H1 (cell line): Measurements from ENCODE around the gene ACAD10.

Experiments
- CBX8 ChIP-seq: fragments of 300-800, 300-1000 bp; sonication (generic); IDR thresholded peaks from 2 replicates; pipeline ENCODE4 v1.7.1; 2016; ENCODE audit warnings: low read depth, low read length, borderline replicate concordance
- EZH2 ChIP-seq: fragments of 200-600 bp; sonication (generic); IDR thresholded peaks from 2 replicates; pipeline ENCODE4 v1.7.1; 2012; ENCODE audit warnings: low read depth, mild to moderate bottlenecking, moderate library complexity, low read length, inconsistent platforms; ENCODE audit not compliant: severe bottlenecking
- GTF2F1 ChIP-seq: IDR thresholded peaks from 2 replicates; pipeline ENCODE4 v1.6.1; 2012; ENCODE audit warnings: low read depth, low read length, improper control_type of control experiment, borderline replicate concordance
- HDAC2 ChIP-seq, 2 experiments: fragments of 300-600 bp in 1 of 2; sonication (generic) in 1 of 2; IDR thresholded peaks; 2 replicates each; pipeline ENCODE4 v1.6.1; 2011 to 2012; ENCODE audit warnings: low read depth in 2 of 2, low read length in 2 of 2, mild to moderate bottlenecking in 2 of 2, moderate library complexity in 2 of 2, borderline replicate concordance in 1 of 2, inconsistent platforms in 1 of 2
- HDAC6 ChIP-seq: IDR thresholded peaks from one replicate; pipeline ENCODE4 v1.7.1; 2012; ENCODE audit warnings: low read depth, mild to moderate bottlenecking, inconsistent platforms, low read length, moderate library complexity
- NRF1 ChIP-seq: IDR thresholded peaks from 2 replicates; pipeline ENCODE4 v1.6.1; 2011; ENCODE audit warnings: mild to moderate bottlenecking, low read depth, low read length, improper control_type of control experiment
- POLR2A ChIP-seq, 2 experiments: IDR thresholded peaks; 1 replicate in 1 of 2; 2 replicates in 1 of 2; pipeline ENCODE4 v1.6.1; 2011; ENCODE audit warnings: low read depth in 2 of 2, low read length in 2 of 2, mild to moderate bottlenecking in 2 of 2; ENCODE audit errors: control extremely low read depth in 1 of 2
- POLR2AphosphoS5 ChIP-seq: IDR thresholded peaks from 2 replicates; pipeline ENCODE4 v1.6.1; 2011; ENCODE audit warnings: low read depth, low read length
- RAD21 ChIP-seq, 2 experiments: IDR thresholded peaks in 1 of 2; conservative IDR thresholded peaks in 1 of 2; 2 replicates each; pipeline ENCODE4 v1.6.1; 2011; ENCODE audit warnings: low read depth in 2 of 2, low read length in 2 of 2, improper control_type of control experiment in 1 of 2, inconsistent platforms in 1 of 2, mild to moderate bottlenecking in 1 of 2, moderate library complexity in 1 of 2
- RFX5 ChIP-seq: IDR thresholded peaks from 2 replicates; pipeline ENCODE4 v1.6.1; 2011; ENCODE audit warnings: low read depth, low read length, improper control_type of control experiment, borderline replicate concordance
- RXRA ChIP-seq: IDR thresholded peaks from 2 replicates; pipeline ENCODE4 v1.6.1; 2011; ENCODE audit warnings: low read depth, mild to moderate bottlenecking, low read length, moderate library complexity; ENCODE audit not compliant: insufficient read depth
- SP1 ChIP-seq: IDR thresholded peaks from 2 replicates; pipeline ENCODE4 v1.6.1; 2011; ENCODE audit warnings: low read depth, low read length
- TF ChIP-seq, protein P1 (sequence below), 3 experiments: IDR thresholded peaks; 1 replicate in 2 of 3; 2 replicates in 1 of 3; pipeline versions ENCODE4 v1.5.1 to v1.6.1; 2011; ENCODE audit warnings: low read length in 3 of 3, mild to moderate bottlenecking in 3 of 3, inconsistent platforms in 2 of 3, low read depth in 1 of 3, moderate library complexity in 1 of 3; ENCODE audit not compliant: insufficient read depth in 1 of 3; ENCODE audit errors: control extremely low read depth in 1 of 3
- TF ChIP-seq, protein P2 (sequence below): IDR thresholded peaks from 2 replicates; pipeline ENCODE4 v1.6.1; 2012; ENCODE audit warnings: inconsistent platforms

DNA sequence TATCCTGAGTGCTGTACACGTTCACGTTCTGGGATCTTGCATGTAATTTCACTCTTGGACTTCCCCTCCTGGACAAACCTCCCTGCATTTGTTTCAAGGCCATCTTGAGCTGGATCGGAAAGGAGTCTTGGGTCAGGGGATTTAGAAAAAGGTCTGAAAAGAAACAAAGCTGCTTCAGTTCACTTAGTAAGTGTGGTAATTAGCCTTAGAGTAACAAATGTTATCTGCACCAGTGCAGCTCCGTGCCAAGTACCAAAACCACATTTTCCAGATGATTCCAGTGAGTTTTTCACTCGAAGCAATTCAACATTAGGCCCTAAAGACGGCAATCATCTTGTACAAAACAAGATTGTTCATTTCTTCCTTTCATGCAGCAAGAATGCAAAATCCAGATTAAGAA is 47.3 kb upstream of the ACAD10 start:
- TF ChIP-seq POLR2AphosphoS5 (no peak), HDAC6 (no peak), HDAC2 (IDR thresholded peaks at IDR 0.05; ENCODE audit: borderline replicate concordance in 1 of 2, low read depth in 2 of 2, low read length in 2 of 2) (no peak), RAD21 (IDR thresholded peaks at IDR 0.05 in 1 of 2, conservative IDR thresholded peaks at IDR 0.05 in 1 of 2; ENCODE audit: low read depth in 2 of 2, low read length in 2 of 2) (no peak), POLR2A (IDR thresholded peaks at IDR 0.05; ENCODE audit: control extremely low read depth in 1 of 2, low read depth in 2 of 2, low read length in 2 of 2) (no peak), RFX5 (no peak), CBX8 (no peak), RXRA (no peak), SP1 (no peak), NRF1 (no peak), EZH2 (no peak), GTF2F1 (no peak)
- TF ChIP-seq, protein P1, sequence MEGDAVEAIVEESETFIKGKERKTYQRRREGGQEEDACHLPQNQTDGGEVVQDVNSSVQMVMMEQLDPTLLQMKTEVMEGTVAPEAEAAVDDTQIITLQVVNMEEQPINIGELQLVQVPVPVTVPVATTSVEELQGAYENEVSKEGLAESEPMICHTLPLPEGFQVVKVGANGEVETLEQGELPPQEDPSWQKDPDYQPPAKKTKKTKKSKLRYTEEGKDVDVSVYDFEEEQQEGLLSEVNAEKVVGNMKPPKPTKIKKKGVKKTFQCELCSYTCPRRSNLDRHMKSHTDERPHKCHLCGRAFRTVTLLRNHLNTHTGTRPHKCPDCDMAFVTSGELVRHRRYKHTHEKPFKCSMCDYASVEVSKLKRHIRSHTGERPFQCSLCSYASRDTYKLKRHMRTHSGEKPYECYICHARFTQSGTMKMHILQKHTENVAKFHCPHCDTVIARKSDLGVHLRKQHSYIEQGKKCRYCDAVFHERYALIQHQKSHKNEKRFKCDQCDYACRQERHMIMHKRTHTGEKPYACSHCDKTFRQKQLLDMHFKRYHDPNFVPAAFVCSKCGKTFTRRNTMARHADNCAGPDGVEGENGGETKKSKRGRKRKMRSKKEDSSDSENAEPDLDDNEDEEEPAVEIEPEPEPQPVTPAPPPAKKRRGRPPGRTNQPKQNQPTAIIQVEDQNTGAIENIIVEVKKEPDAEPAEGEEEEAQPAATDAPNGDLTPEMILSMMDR (IDR thresholded peaks at IDR 0.05; ENCODE audit: control extremely low read depth in 1 of 3, insufficient read depth in 1 of 3, low read depth in 1 of 3, low read length in 3 of 3), result no peak
- TF ChIP-seq, protein P2, sequence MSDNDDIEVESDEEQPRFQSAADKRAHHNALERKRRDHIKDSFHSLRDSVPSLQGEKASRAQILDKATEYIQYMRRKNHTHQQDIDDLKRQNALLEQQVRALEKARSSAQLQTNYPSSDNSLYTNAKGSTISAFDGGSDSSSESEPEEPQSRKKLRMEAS, result no peak
